ENCODE results near the gene EGR2. TPM values are rescaled to one million over a fixed set of nuclear protein-coding genes. Genes with fewer than 3 reads are reported as not detected.

EGR2 gene
- total RNA-seq, 1 donor from 2014 or later: 0.06 TPM

- DNase-seq (ENCODE audit: extremely low read depth, low read depth, low spot score): no peak
Observed at GRCh38 chr10:62818426-62819011, 2.4 kb upstream of the EGR2 start.

GRCh38 chr10:62817766-62818425 is 1.7 kb upstream of the EGR2 start:
- DNase-seq (ENCODE audit: extremely low read depth, low read depth, low spot score): no peak

GRCh38 chr10:62817121-62817765 is 1.1 kb upstream of the EGR2 start:
- no peak for DNase-seq (ENCODE audit: extremely low read depth, low read depth, low spot score)

GRCh38 chr10:62816076-62816330 is 163 bp downstream of the EGR2 start:
- DNase-seq (ENCODE audit: extremely low read depth, low read depth, low spot score): no peak

GRCh38 chr10:62815381-62816075 is 638 bp downstream of the EGR2 start:
- no peak for DNase-seq (ENCODE audit: extremely low read depth, low read depth, low spot score)

- no peak for DNase-seq (ENCODE audit: extremely low read depth, low read depth, low spot score)
Observed at GRCh38 chr10:62814756-62815380, 1.3 kb downstream of the EGR2 start.

- DNase-seq (ENCODE audit: extremely low read depth, low read depth, low spot score): no peak
Observed at GRCh38 chr10:62813981-62814380, 2.2 kb downstream of the EGR2 start.

GRCh38 chr10:62813453-62813852 is 2.7 kb downstream of the EGR2 start:
- no peak for DNase-seq (ENCODE audit: extremely low read depth, low read depth, low spot score)

GRCh38 chr10:62812672-62813439 is 3.3 kb downstream of the EGR2 start:
- no peak for DNase-seq (ENCODE audit: extremely low read depth, low read depth, low spot score)

GRCh38 chr10:62811159-62811875 is 4.8 kb downstream of the EGR2 start:
- no peak for DNase-seq (ENCODE audit: extremely low read depth, low read depth, low spot score)

- no peak for DNase-seq (ENCODE audit: extremely low read depth, low read depth, low spot score)
Observed at GRCh38 chr10:62810156-62810902, 5.8 kb downstream of the EGR2 start.

GRCh38 chr10:62806251-62806650 is 9.9 kb downstream of the EGR2 start:
- no peak for DNase-seq (ENCODE audit: extremely low read depth, low read depth, low spot score)

GRCh38 chr10:62805231-62806099 is 10.7 kb downstream of the EGR2 start:
- no peak for DNase-seq (ENCODE audit: extremely low read depth, low read depth, low spot score)

- peak; percentile 47 for DNase-seq (ENCODE audit: extremely low read depth, low read depth, low spot score)
Observed at GRCh38 chr10:62804356-62805230, 11.6 kb downstream of the EGR2 start, which contains the start of gene ADO. ADO (plus strand) TSS chr10:62804720; CDS start chr10:62805060, 340 bp downstream.

- no peak for DNase-seq (ENCODE audit: extremely low read depth, low read depth, low spot score)
Observed at GRCh38 chr10:62803724-62804355, 12.3 kb downstream of the EGR2 start.

GRCh38 chr10:62801871-62802270 is 14.3 kb downstream of the EGR2 start:
- no peak for DNase-seq (ENCODE audit: extremely low read depth, low read depth, low spot score)

GRCh38 chr10:62796896-62797295 is 19.3 kb downstream of the EGR2 start:
- no peak for DNase-seq (ENCODE audit: extremely low read depth, low read depth, low spot score)

Measured in glomerular endothelial cell (primary cell).